HepG2 (cell line): Measurements from ENCODE around the gene ZDHHC14. TPM values are rescaled to one million over a fixed set of nuclear protein-coding genes. Genes with fewer than 3 reads are reported as not detected.

ENCODE experiments used
- ATAC-seq: fragments of 200-7000 bp; cut with Tn5 transposase; 3 replicates; pipeline ENCODE4 v1.9.1; 2020; ENCODE audit warnings: mild to moderate bottlenecking, moderate library complexity
- BruUV-seq: library from RNA; stranded (reverse); fragments of 400-500 nt; replicated peaks from 2 replicates; lab custom pipeline; 2021; lab: Mats Ljungman, UMichigan
- CTCF ChIA-PET: fragments of 300-600 bp; formaldehyde crosslinking; extraction: SDS; loops from one replicate; lab custom pipeline; 2021; ENCODE audit warnings: low total read pairs, inconsistent platforms, low intra/inter-chr PET ratio; lab: Yijun Ruan, JAX
- POLR2A ChIA-PET: fragments of 350-600 bp; sonication (Branson Sonifier 250); formaldehyde crosslinking; loops from one replicate; lab custom pipeline; 2020; ENCODE audit warnings: antibody characterized with exemption, inconsistent platforms; lab: Yijun Ruan, JAX
- DNase-seq: peaks from one replicate; pipeline ENCODE4 v3.0.0-alpha.2; 2015; ENCODE audit warnings: low spot score
- FAIRE-seq: peaks from 3 replicates; lab custom pipeline; 2011; peaks lifted over from hg19 to GRCh38; lab: Jason Lieb, UNC
- H2AFZ ChIP-seq: one replicate; pipeline ENCODE4 v1.6.1; 2011; ENCODE audit warnings: low read length, inconsistent platforms
- H3K27ac ChIP-seq: fragments of 300-600 bp; 3 replicates; pipeline ENCODE4 v1.8.0; 2011; ENCODE audit warnings: mixed run types, mild to moderate bottlenecking, mixed read lengths, low read length, inconsistent platforms; ENCODE audit not compliant: insufficient read depth; ENCODE audit errors: extremely low read length
- H3K27me3 ChIP-seq, 2 experiments: fragments of 200-600 bp in 1 of 2; 2 replicates in 1 of 2; 3 replicates in 1 of 2; pipeline versions ENCODE4 v1.6.0 to v1.8.0; 2011; ENCODE audit warnings: low read length in 2 of 2, mild to moderate bottlenecking in 2 of 2, moderate library complexity in 2 of 2, inconsistent platforms in 1 of 2; ENCODE audit not compliant: insufficient read depth in 2 of 2, control insufficient read depth in 1 of 2
- H3K36me3 ChIP-seq, 2 experiments: fragments of 200-600 bp in 1 of 2; replicated peaks in 1 of 2; 2 replicates in 1 of 2; 3 replicates in 1 of 2; pipeline versions ENCODE4 v1.5.1 to v1.8.0; 2011; ENCODE audit warnings: low read length in 2 of 2, inconsistent platforms in 1 of 2; ENCODE audit not compliant: insufficient read depth in 2 of 2, control insufficient read depth in 1 of 2
- H3K4me1 ChIP-seq: 2 replicates; pipeline ENCODE4 v1.5.1; 2012; ENCODE audit warnings: low read length, inconsistent platforms; ENCODE audit not compliant: insufficient read depth
- H3K4me2 ChIP-seq: 2 replicates; pipeline ENCODE4 v1.6.0; 2011; ENCODE audit warnings: low read depth, low read length, inconsistent platforms
- H3K4me3 ChIP-seq, 3 experiments: fragments of 200-600 bp in 1 of 3; sonication (generic), shearing (Covaris generic) in 1 of 3; replicated peaks in 1 of 3; 2 replicates each; pipeline ENCODE4 v1.5.1; 2011 to 2016; ENCODE audit warnings: low read length in 3 of 3, inconsistent platforms in 2 of 3, low read depth in 2 of 3, mild to moderate bottlenecking in 2 of 3, control low read depth in 1 of 3, mixed read lengths in 1 of 3; ENCODE audit not compliant: insufficient read depth in 1 of 3
- H3K79me2 ChIP-seq: one replicate; pipeline ENCODE4 v1.6.1; 2011; ENCODE audit warnings: low read length, inconsistent platforms; ENCODE audit not compliant: insufficient read depth
- H3K9ac ChIP-seq: 2 replicates; pipeline ENCODE4 v1.6.0; 2011; ENCODE audit warnings: mild to moderate bottlenecking, low read depth, low read length, inconsistent platforms; ENCODE audit not compliant: insufficient read depth
- H3K9me3 ChIP-seq: 2 replicates; pipeline ENCODE4 v1.5.1; 2012; ENCODE audit warnings: mild to moderate bottlenecking, low read length
- H4K20me1 ChIP-seq: 2 replicates; pipeline ENCODE4 v1.6.0; 2011; ENCODE audit warnings: inconsistent platforms, mild to moderate bottlenecking, low read length, moderate library complexity; ENCODE audit not compliant: insufficient read depth
- ATF4 ChIP-seq, 2 experiments: fragments of 450-650 bp in 1 of 2; sonication (generic) in 1 of 2; formaldehyde crosslinking; IDR thresholded peaks; 2 replicates each; pipeline versions ENCODE4 v1.5.0 to v1.8.0; 2020 to 2022; ENCODE audit warnings: mild to moderate bottlenecking in 1 of 2, missing genetic modification reagents in 1 of 2
- ETS1 ChIP-seq: sonication (generic); formaldehyde crosslinking; IDR thresholded peaks from 2 replicates; pipeline ENCODE4 v1.4.0; 2020; ENCODE audit warnings: missing genetic modification reagents
- HMG20A ChIP-seq: IDR thresholded peaks from 2 replicates; pipeline ENCODE4 v1.6.1; 2016; ENCODE audit warnings: borderline replicate concordance
- KMT2B ChIP-seq: IDR thresholded peaks from 2 replicates; pipeline ENCODE4 v1.6.1; 2016; ENCODE audit warnings: missing genetic modification reagents, missing compliant biosample characterization
- RXRB ChIP-seq: IDR thresholded peaks from 2 replicates; pipeline ENCODE4 v1.6.1; 2016; ENCODE audit warnings: borderline replicate concordance, missing genetic modification reagents, missing compliant biosample characterization
- SAFB2 ChIP-seq: sonication (generic); formaldehyde crosslinking; IDR thresholded peaks from 2 replicates; pipeline ENCODE4 v1.5.1; 2020; ENCODE audit warnings: missing genetic modification reagents, low read depth, mild to moderate bottlenecking, borderline replicate concordance
- TRAFD1 ChIP-seq: sonication (generic); formaldehyde crosslinking; IDR thresholded peaks from 2 replicates; pipeline ENCODE4 v1.5.1; 2020; ENCODE audit warnings: missing genetic modification reagents, mild to moderate bottlenecking, borderline replicate concordance
- ZNF382 ChIP-seq: sonication (generic); formaldehyde crosslinking; IDR thresholded peaks from 2 replicates; pipeline ENCODE4 v1.5.0; 2020; ENCODE audit warnings: missing genetic modification reagents, mild to moderate bottlenecking, borderline replicate concordance
- ZSCAN20 ChIP-seq: sonication (generic); formaldehyde crosslinking; IDR thresholded peaks from 2 replicates; pipeline ENCODE4 v1.4.0; 2020; ENCODE audit warnings: missing genetic modification reagents, mild to moderate bottlenecking, borderline replicate concordance
- WGBS: methylation state at CpG from one replicate; pipeline ENCODE4 v1.1.6; 2017; ENCODE audit warnings: low lambda C conversion rate; 5-methylcytosine and 5-hydroxymethylcytosine counted together
- in situ Hi-C: cut with HindIII; loops from 2 replicates; pipeline ENCODE4 v1.10.0; 2017; ENCODE audit warnings: low pct_unique_long_range_greater_than_20kb; ENCODE audit not compliant: extremely low pct_ligation_motif_present
- intact Hi-C: fragments of 100-400 bp; cut with micrococcal nuclease; formaldehyde crosslinking; loops from one replicate; pipeline ENCODE4 v1.10.0; 2022; ENCODE audit not compliant: unreplicated experiment
- polyA plus RNA-seq, 8 experiments: library from polyadenylated mRNA; depleted of rRNA in 3 of 8; stranded (reverse) in 7 of 8; unstranded in 1 of 8; fragments of >200 nt; fragmentation: Illumina TruSeq in 4 of 8; extraction: Trizol in 4 of 8; gene quantifications; 2 replicates each; pipeline versions ENCODE4 v1.2.1 to v1.2.3, GENCODE V29; 2011 to 2016; ENCODE audit warnings: low read depth in 4 of 8, missing spikeins in 1 of 8, mixed read lengths in 1 of 8; ENCODE audit not compliant: insufficient read depth in 1 of 8
- total RNA-seq, 5 experiments: library from RNA; depleted of rRNA; stranded (reverse); fragments of >200 nt; fragmentation: Illumina TruSeq; extraction: Trizol; gene quantifications; 2 replicates each; pipeline ENCODE4 v1.2.3, GENCODE V29; 2016; ENCODE audit warnings: low read depth in 1 of 5
- TF ChIP-seq, protein P1 (sequence below): sonication (generic); formaldehyde crosslinking; IDR thresholded peaks from 2 replicates; pipeline ENCODE4 v1.5.1; 2020; ENCODE audit warnings: mild to moderate bottlenecking, missing genetic modification reagents, moderate library complexity

The ZDHHC14 gene
- total and polyA plus RNA-seq, 2 of the 13 experiments (the other 11 are each of a cell fraction or from before 2014, with no cell fraction given): 3.7 to 9.5 TPM

GRCh38 chr6:157514659-157515496 is 133.9 kb downstream of the ZDHHC14 start:
- CTCF ChIA-PET: no interaction called here
- Histone ChIP-seq H3K36me3 (no peaks in the 10 kb centered on the region), H4K20me1 (no peaks in the 10 kb centered on the region), H3K27ac (peak overlapping the region; percentile 22), H3K9me3 (no peaks in the 10 kb centered on the region), H3K79me2 (no peaks in the 10 kb centered on the region), H3K9ac (no peak overlapping the region), H3K27me3 (no peaks in the 10 kb centered on the region), H3K4me2 (peak overlapping the region; percentile 90), H3K4me3 (no peak overlapping the region), H3K4me1 (peaks cover 83% of the 10 kb centered on the region), H2AFZ (no peak overlapping the region)
- peak; percentile 75 for DNase-seq
- POLR2A ChIA-PET: interaction anchor here (0.7 to 11.0 kb wide), 3 partner anchors 17 to 134 kb away, joined by 3 to 186 read pairs (median 4); partner anchors contain the start of gene ZDHHC14
- BruUV-seq: no TSS peak
- in situ Hi-C loops (no loop called here), intact Hi-C loops (loop anchor here (5.0 kb wide), 1 partner anchor 133 kb away; the partner anchor contains the start of gene ZDHHC14)
- peak; percentile 61 for ATAC-seq
- WGBS: 63% methylated on average over 15 of the region's 19 CpGs
- FAIRE-seq: no peak
- TF ChIP-seq HMG20A (peak; percentile 31; the same call in 1 of the 2 replicates), ATF4 (CRISPR knock-in tag; IDR thresholded peaks at IDR 0.05) (peak in 1 of 2 experiments; percentile 57; a peak in 2 of 4 replicates), SAFB2 (CRISPR knock-in tag) (no peak), ETS1 (CRISPR knock-in tag) (no peak), ZNF382 (CRISPR knock-in tag) (no peak), KMT2B (CRISPR knock-in tag) (no peak), TRAFD1 (CRISPR knock-in tag) (0 out of 2 replicates have a peak, but pooled peaks have one; percentile 58), ZSCAN20 (CRISPR knock-in tag) (no peak), RXRB (CRISPR knock-in tag) (peak; percentile 93)
- TF ChIP-seq, protein P1, sequence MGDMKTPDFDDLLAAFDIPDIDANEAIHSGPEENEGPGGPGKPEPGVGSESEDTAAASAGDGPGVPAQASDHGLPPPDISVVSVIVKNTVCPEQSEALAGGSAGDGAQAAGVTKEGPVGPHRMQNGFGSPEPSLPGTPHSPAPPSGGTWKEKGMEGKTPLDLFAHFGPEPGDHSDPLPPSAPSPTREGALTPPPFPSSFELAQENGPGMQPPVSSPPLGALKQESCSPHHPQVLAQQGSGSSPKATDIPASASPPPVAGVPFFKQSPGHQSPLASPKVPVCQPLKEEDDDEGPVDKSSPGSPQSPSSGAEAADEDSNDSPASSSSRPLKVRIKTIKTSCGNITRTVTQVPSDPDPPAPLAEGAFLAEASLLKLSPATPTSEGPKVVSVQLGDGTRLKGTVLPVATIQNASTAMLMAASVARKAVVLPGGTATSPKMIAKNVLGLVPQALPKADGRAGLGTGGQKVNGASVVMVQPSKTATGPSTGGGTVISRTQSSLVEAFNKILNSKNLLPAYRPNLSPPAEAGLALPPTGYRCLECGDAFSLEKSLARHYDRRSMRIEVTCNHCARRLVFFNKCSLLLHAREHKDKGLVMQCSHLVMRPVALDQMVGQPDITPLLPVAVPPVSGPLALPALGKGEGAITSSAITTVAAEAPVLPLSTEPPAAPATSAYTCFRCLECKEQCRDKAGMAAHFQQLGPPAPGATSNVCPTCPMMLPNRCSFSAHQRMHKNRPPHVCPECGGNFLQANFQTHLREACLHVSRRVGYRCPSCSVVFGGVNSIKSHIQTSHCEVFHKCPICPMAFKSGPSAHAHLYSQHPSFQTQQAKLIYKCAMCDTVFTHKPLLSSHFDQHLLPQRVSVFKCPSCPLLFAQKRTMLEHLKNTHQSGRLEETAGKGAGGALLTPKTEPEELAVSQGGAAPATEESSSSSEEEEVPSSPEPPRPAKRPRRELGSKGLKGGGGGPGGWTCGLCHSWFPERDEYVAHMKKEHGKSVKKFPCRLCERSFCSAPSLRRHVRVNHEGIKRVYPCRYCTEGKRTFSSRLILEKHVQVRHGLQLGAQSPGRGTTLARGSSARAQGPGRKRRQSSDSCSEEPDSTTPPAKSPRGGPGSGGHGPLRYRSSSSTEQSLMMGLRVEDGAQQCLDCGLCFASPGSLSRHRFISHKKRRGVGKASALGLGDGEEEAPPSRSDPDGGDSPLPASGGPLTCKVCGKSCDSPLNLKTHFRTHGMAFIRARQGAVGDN: peak; percentile 61
